Ectodermal cell (in vitro differentiated cells): ENCODE data around the gene SLC9A2. TPM values are rescaled to one million over a fixed set of nuclear protein-coding genes. Genes with fewer than 3 reads are reported as not detected.
A peak's percentile ranks its signal among the peaks of the same experiment; 100 is the strongest.

ENCODE experiments used
- H3K27ac ChIP-seq: 2 replicates; pipeline ENCODE4 v1.7.0; 2013; ENCODE audit warnings: mild to moderate bottlenecking, low read depth, low read length; ENCODE audit not compliant: insufficient read depth, poor library complexity, severe bottlenecking
- H3K27me3 ChIP-seq: 2 replicates; pipeline ENCODE4 v1.7.0; 2013; ENCODE audit warnings: mild to moderate bottlenecking, low read length; ENCODE audit not compliant: insufficient read depth, control insufficient read depth, poor library complexity, severe bottlenecking
- H3K36me3 ChIP-seq: one replicate; pipeline ENCODE4 v1.7.0; 2013; ENCODE audit warnings: low read length; ENCODE audit not compliant: control insufficient read depth, insufficient read depth
- H3K4me1 ChIP-seq: one replicate; pipeline ENCODE4 v1.7.0; 2013; ENCODE audit warnings: low read length; ENCODE audit not compliant: control insufficient read depth, insufficient read depth
- H3K4me3 ChIP-seq: 2 replicates; pipeline ENCODE4 v1.7.0; 2013; ENCODE audit warnings: low read depth, low read length, control low read depth; ENCODE audit not compliant: insufficient read depth
- H3K9me3 ChIP-seq: 2 replicates; pipeline ENCODE4 v1.7.0; 2013; ENCODE audit warnings: mild to moderate bottlenecking, low read length, moderate library complexity; ENCODE audit not compliant: control insufficient read depth
- WGBS, 2 experiments: methylation state at CpG; one replicate each; pipeline ENCODE4 v1.1.7; 2013; ENCODE audit warnings: missing lambda C conversion rate in 2 of 2; 5-methylcytosine and 5-hydroxymethylcytosine counted together
- polyA plus RNA-seq, 4 experiments: library from polyadenylated mRNA; stranded (reverse); fragments of 50-300 nt; gene quantifications; one replicate each; pipeline ENCODE4 v1.2.3, GENCODE V29; 2013

The SLC9A2 gene, protein sequence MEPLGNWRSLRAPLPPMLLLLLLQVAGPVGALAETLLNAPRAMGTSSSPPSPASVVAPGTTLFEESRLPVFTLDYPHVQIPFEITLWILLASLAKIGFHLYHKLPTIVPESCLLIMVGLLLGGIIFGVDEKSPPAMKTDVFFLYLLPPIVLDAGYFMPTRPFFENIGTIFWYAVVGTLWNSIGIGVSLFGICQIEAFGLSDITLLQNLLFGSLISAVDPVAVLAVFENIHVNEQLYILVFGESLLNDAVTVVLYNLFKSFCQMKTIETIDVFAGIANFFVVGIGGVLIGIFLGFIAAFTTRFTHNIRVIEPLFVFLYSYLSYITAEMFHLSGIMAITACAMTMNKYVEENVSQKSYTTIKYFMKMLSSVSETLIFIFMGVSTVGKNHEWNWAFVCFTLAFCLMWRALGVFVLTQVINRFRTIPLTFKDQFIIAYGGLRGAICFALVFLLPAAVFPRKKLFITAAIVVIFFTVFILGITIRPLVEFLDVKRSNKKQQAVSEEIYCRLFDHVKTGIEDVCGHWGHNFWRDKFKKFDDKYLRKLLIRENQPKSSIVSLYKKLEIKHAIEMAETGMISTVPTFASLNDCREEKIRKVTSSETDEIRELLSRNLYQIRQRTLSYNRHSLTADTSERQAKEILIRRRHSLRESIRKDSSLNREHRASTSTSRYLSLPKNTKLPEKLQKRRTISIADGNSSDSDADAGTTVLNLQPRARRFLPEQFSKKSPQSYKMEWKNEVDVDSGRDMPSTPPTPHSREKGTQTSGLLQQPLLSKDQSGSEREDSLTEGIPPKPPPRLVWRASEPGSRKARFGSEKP
- polyA plus RNA-seq (2013, experiment 1 of 4) = 0.07 TPM
- polyA plus RNA-seq (2013, experiment 2 of 4) = not detected
- polyA plus RNA-seq (2013, experiment 3 of 4) = 0.05 TPM
- not detected for polyA plus RNA-seq (2013, experiment 4 of 4)

DNA sequence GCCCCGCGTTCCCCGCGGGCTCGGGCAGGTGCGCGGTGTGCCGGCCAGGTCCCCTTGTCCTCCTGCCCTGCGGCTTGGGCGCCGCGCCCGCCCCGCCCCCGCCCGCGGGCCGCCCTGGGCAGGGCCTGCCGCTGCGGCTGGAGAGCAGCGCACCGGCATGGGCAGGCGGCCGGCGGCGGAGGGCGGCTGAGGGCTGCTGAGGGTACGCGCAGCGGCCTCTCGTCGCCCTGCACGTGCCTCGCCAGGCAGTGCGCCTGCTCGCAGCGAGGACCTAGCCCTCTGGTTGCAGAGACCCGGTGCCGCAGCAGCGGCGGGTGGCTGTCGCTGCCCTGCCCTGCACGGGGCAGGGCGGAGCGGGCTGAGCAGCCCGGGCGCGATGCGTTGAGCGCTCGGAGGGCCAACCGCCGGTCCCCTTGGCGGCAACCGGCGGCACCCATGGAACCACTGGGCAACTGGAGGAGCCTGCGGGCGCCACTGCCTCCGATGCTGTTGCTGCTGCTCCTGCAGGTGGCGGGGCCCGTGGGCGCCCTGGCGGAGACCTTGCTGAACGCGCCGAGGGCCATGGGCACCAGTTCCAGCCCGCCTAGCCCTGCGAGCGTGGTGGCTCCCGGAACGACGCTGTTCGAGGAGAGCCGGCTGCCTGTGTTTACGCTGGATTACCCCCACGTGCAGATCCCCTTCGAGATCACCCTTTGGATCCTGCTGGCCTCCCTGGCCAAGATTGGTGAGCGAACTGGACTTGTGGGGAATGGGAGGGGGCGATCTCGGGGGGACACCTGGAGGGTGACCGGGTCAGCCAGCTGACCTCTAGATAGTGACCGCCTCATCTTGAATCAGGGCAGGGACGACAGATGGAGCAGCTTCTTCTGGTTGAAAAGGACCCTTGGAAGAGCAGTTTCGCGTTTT lies at the start of gene SLC9A2:
TSS of gene SLC9A2 (plus strand) at position 140 of the 906 bp plus-strand sequence. CDS start at position 436, 296 bp downstream.
- Histone ChIP-seq H3K27me3 (peaks cover 76% of the 10 kb centered on the region), H3K4me3 (peak within 1 kb of the TSS; percentile 53), H3K4me1 (peaks cover 3% of the 10 kb centered on the region), H3K9me3 (no peaks in the 10 kb centered on the region), H3K36me3 (no peaks in the 10 kb centered on the region), H3K27ac (no peak within 1 kb of the TSS)
- 3% methylated on average over 85 of the region's 85 CpGs for WGBS, 2 experiments

DNA sequence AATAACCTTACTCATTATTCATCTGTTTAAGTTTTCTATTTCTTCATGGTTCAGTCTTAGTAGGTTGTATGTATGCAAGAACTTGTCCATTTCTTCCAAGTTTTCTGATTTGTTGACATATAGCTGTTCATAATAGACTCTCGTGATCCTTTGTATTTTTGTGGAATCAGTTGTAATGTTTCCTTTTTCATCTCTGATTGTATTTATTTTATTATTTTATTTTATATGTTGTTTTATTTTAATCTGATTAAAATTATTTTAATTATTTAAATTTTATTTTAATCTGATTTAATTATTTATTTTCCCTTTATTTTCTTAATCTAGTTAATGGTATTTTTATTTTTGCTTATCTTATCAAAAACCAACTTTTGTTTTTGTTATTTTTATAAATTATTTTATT lies 43.5 kb upstream of the SLC9A2 start:
- H3K9me3 ChIP-seq = no peaks in the 10 kb centered on the region
- H3K4me1 ChIP-seq = no peaks in the 10 kb centered on the region
- no peaks in the 10 kb centered on the region for H3K27me3 ChIP-seq
- H3K4me3 ChIP-seq = no peak overlapping the region
- no peaks in the 10 kb centered on the region for H3K36me3 ChIP-seq
- H3K27ac ChIP-seq = no peak overlapping the region
- WGBS, 2 experiments = 100% methylated on average over 1 of the region's 1 CpG; no CpG with 5 or more reads in 1 of the 2 experiments

DNA sequence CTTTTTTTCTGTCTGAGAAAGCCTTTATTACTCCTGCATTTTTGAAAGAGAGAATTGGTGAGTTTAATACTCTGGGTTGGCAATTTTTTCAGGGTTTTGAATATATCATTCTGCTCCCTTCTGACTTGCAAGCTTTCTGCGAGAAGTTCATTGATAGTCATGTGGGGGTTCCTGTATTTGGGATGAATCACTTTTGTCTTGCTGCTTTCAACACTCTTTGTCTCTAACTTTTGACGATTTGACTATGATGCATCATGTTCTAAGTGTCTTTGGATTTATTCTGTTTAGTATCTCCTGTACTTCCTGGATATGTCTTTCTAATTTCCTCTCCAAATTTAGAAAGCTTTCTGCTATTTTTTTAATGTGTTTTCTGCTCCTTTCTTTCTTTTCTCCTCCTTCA lies 41.0 kb upstream of the SLC9A2 start:
- Histone ChIP-seq H3K9me3 (no peaks in the 10 kb centered on the region), H3K36me3 (no peaks in the 10 kb centered on the region), H3K27ac (no peak overlapping the region), H3K4me1 (no peaks in the 10 kb centered on the region), H3K27me3 (no peaks in the 10 kb centered on the region), H3K4me3 (no peak overlapping the region)
- 88 to 100% methylated on average over 1 to 2 of the region's 2 CpGs for WGBS, 2 experiments

DNA sequence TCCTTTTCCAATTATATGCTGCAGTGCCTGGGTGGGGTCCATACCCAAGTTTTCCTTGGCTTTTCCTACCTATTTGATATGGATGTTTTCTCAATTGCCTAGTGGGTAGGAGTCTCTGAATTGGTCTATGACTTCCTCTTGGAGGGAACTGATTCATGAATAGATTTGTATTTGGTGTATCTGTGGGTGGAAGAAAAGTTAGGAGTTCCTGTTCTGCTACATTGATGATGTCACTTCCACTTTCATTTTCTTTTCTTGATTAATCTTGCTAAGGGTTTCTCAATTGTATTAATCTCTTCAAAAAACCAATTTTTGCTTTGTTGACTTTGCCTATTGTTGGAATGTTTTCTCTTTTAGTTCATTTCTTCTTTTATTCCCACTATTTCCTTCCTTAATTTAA lies 37.4 kb upstream of the SLC9A2 start:
- H3K27ac ChIP-seq = no peak overlapping the region
- H3K4me3 ChIP-seq = no peak overlapping the region
- no peaks in the 10 kb centered on the region for H3K36me3 ChIP-seq

DNA sequence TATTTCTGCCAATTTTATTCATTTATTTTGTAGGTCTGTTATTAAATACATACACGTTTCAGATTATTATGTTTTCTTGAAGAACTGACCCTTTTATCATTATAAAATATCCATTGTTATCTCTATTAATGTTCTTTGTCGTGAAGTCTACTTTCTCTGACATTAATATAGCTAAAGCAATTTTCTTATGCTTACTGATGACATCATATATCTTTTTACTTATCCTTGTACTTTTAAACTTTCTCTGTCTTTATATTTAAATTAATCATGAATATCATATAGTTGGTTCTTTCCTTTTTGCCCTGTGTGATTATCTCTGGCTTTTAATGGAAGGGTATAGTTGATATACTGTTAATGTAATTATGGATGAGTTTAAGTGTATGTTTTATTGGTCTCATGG lies 36.5 kb upstream of the SLC9A2 start:
- 100% methylated on average over 1 of the region's 2 CpGs; no CpG with 5 or more reads in 1 of the 2 experiments for WGBS, 2 experiments

More for the DNA sequence above, 37.4 kb upstream of the SLC9A2 start:
- Histone ChIP-seq H3K27me3 (no peaks in the 10 kb centered on the region), H3K4me1 (peaks cover 6% of the 10 kb centered on the region), H3K9me3 (no peaks in the 10 kb centered on the region)

DNA sequence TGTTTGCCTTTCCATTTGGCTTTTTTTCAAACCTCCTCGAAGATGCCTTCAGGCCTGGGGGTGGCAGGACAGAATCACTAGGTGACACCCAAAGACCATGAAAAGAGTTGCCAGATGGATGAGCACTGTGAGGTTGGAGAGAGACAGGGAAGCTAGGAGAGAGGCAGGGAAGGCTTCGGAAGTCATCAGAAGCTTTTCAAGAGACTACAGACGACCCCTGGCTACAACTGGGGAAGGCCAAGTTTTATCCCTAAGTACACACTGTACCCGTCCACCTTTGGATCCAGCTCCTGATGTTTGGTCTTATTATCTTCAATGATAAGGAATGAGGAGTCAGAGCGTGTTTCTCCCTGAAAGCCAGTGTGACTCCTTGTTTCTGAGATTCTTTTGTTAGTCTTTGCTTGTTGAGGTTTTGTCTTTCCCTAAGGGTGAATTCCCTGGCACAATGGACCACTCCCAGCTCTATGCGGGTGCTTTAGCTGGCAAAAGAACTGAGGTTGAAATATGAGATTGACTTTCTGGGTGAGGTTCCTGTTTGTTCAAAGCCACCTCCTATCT lies 33.4 kb upstream of the SLC9A2 start:
- 58 to 59% methylated on average over 6 of the region's 6 CpGs for WGBS, 2 experiments
- no peak overlapping the region for H3K4me3 ChIP-seq
- peaks cover 6% of the 10 kb centered on the region for H3K4me1 ChIP-seq
- no peak overlapping the region for H3K27ac ChIP-seq
- H3K9me3 ChIP-seq = no peaks in the 10 kb centered on the region
- no peaks in the 10 kb centered on the region for H3K36me3 ChIP-seq
- no peaks in the 10 kb centered on the region for H3K27me3 ChIP-seq

More for the DNA sequence above, 36.5 kb upstream of the SLC9A2 start:
- Histone ChIP-seq H3K9me3 (no peaks in the 10 kb centered on the region), H3K27me3 (no peaks in the 10 kb centered on the region), H3K4me3 (no peak overlapping the region), H3K27ac (no peak overlapping the region), H3K36me3 (no peaks in the 10 kb centered on the region), H3K4me1 (peaks cover 6% of the 10 kb centered on the region)

DNA sequence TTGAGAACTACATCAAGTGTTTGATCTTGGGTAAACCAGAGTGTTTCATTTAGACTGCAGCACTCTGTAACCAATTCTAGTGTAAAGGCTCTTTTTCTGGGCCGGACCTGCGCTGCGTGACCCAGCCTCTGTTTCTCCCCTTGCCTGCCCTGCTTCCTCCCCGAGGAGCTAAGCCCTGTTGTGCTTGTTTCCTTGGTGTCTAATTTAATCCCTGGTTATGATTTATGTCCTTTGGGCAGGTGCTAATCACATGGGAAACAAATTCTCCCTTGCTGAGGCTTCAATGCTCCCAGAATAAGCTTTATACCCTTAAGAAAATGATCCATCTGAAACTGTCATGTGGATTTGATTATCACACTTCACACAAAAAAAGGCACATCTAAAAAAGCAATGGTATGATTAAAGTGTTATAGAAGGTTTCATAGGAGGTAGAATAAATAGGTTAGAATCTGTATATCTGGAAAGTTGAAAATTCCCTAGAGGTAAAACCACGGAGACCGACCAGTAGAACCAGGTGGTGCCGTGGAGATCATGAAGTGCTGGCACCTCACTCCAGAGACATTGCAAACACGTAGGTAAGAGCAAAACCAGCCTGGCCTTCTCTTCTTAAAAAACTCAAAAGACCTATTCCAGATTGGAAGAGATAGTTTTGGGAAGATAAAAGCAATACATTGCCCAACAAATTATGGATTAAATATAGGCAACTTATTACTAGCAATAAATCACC lies 31.0 kb upstream of the SLC9A2 start:
- Histone ChIP-seq H3K27ac (no peak overlapping the region), H3K9me3 (no peaks in the 10 kb centered on the region), H3K27me3 (no peaks in the 10 kb centered on the region), H3K36me3 (no peaks in the 10 kb centered on the region), H3K4me3 (no peak overlapping the region), H3K4me1 (peaks cover 6% of the 10 kb centered on the region)
- WGBS, 2 experiments = 93 to 94% methylated on average over 8 of the region's 8 CpGs

DNA sequence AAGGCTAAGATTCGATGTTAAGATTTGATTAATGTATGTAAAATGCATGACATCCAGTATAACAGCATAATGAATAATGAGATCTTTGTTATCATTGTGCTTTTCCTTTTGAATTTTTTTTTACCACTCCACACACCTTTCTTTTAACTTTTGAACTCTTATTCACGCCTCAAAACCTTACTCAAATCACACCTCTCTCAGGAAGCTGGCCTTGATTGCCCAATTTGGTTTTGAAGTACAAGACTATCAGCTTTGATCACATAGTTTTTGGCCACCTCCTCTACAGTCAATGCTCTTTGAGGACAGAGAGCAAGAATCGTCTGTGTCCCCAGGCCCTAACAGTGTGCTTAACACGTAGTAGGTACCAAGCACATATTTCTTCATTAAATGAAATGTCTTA lies 29.9 kb upstream of the SLC9A2 start:
- H3K4me1 ChIP-seq = peaks cover 6% of the 10 kb centered on the region
- H3K27me3 ChIP-seq = no peaks in the 10 kb centered on the region
- H3K27ac ChIP-seq = no peak overlapping the region
- no peak overlapping the region for H3K4me3 ChIP-seq
- H3K36me3 ChIP-seq = no peaks in the 10 kb centered on the region
- no peaks in the 10 kb centered on the region for H3K9me3 ChIP-seq
- WGBS, 2 experiments = 61 to 84% methylated on average over 2 to 4 of the region's 4 CpGs

DNA sequence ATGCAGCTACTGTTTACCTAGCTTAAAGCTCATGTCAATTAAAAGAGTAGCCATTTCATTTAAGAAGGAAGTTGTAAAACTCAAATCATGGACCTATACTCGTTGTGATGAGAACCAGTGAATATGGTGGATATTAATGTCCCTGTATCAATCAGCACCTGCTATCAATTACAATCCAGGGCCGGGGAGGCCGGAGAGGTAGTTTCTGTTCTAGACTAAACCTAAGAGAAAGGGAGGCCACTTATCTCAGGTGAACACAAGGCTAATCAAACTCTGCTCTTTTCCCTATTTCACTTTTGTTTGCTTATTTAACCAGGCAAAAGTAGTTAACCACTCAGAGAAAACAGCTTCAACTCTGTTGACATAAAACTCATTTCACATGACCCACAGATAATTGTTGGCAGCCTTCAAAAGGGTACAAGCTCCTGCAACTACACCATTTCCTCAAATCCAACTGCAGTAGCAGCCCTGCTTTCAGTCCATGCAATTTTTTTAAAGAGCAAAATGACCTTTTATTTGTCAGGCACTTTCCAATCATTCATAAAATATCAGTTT lies 27.8 kb upstream of the SLC9A2 start:
- H3K27ac ChIP-seq = no peak overlapping the region
- H3K36me3 ChIP-seq = no peaks in the 10 kb centered on the region
- WGBS, 2 experiments = 85 to 91% methylated on average over 3 of the region's 3 CpGs
- H3K27me3 ChIP-seq = no peaks in the 10 kb centered on the region
- no peak overlapping the region for H3K4me3 ChIP-seq
- H3K4me1 ChIP-seq = no peaks in the 10 kb centered on the region
- H3K9me3 ChIP-seq = no peaks in the 10 kb centered on the region
